KMS-11 (cell line): Measurements from ENCODE around the gene SLC7A7.
"Not testable (repeated sequence)": the region's sequence is repeated elsewhere in the genome, so short reads cannot be mapped to it uniquely, and the experiment has no call there.

ENCODE experiments used
- H2AFZ ChIP-seq: fragments of 200-600 bp; sonication (generic); 2 replicates; pipeline ENCODE4 v1.6.1; 2016; ENCODE audit warnings: antibody characterized with exemption, mixed run types, low read depth
- H3K27ac ChIP-seq: fragments of 200-600 bp; sonication (generic); 2 replicates; pipeline ENCODE4 v1.6.1; 2016; ENCODE audit warnings: mild to moderate bottlenecking, mixed run types
- H3K27me3 ChIP-seq: fragments of 200-600 bp; sonication (generic); 2 replicates; pipeline ENCODE4 v1.6.1; 2017; ENCODE audit warnings: mild to moderate bottlenecking, low read depth, mixed run types, moderate library complexity; ENCODE audit not compliant: insufficient read depth
- H3K36me3 ChIP-seq: fragments of 200-600 bp; sonication (generic); 2 replicates; pipeline ENCODE4 v1.6.1; 2017; ENCODE audit warnings: mild to moderate bottlenecking, mixed run types; ENCODE audit not compliant: insufficient read depth
- H3K4me1 ChIP-seq: fragments of 200-600 bp; sonication (generic); 2 replicates; pipeline ENCODE4 v1.6.1; 2016; ENCODE audit warnings: mild to moderate bottlenecking, low read depth, mixed run types; ENCODE audit not compliant: poor library complexity, severe bottlenecking
- H3K4me2 ChIP-seq: fragments of 200-600 bp; sonication (generic); 2 replicates; pipeline ENCODE4 v1.7.0; 2016; ENCODE audit warnings: mild to moderate bottlenecking, mixed run types
- H3K4me3 ChIP-seq: fragments of 200-600 bp; sonication (generic); IDR thresholded peaks from 2 replicates; pipeline ENCODE4 v1.6.1; 2017; ENCODE audit warnings: low read depth, low read length, mixed read lengths; ENCODE audit not compliant: insufficient read depth
- H3K79me2 ChIP-seq: fragments of 200-600 bp; sonication (generic); 2 replicates; pipeline ENCODE4 v1.6.1; 2016; ENCODE audit warnings: low read depth, mixed run types; ENCODE audit not compliant: insufficient read depth
- H3K9ac ChIP-seq: fragments of 200-600 bp; sonication (generic); 2 replicates; pipeline ENCODE4 v1.6.1; 2016; ENCODE audit warnings: mild to moderate bottlenecking, mixed run types
- H4K20me1 ChIP-seq: fragments of 200-600 bp; sonication (generic); 2 replicates; pipeline ENCODE4 v1.6.1; 2016; ENCODE audit warnings: mild to moderate bottlenecking, mixed run types; ENCODE audit not compliant: insufficient read depth
- CTCF ChIP-seq: fragments of 200-600 bp; sonication (generic); conservative IDR thresholded peaks from 2 replicates; pipeline ENCODE4 v1.6.1; 2017; ENCODE audit warnings: low read depth, mild to moderate bottlenecking, antibody characterized with exemption, low read length, moderate library complexity, mixed read lengths

The SLC7A7 gene

GRCh38 chr14:22747769-22748168 is 67.5 kb downstream of the SLC7A7 start:
- H3K9ac ChIP-seq = no peak overlapping the region
- no peaks in the 10 kb centered on the region for H3K27me3 ChIP-seq
- no peaks in the 10 kb centered on the region for H3K36me3 ChIP-seq
- H4K20me1 ChIP-seq = no peaks in the 10 kb centered on the region
- peak overlapping the region; percentile 99; the same call in 1 of the 2 replicates for H3K27ac ChIP-seq
- peak overlapping the region; percentile 64; the same call in 1 of the 2 replicates for H2AFZ ChIP-seq
- H3K4me1 ChIP-seq = peaks cover 53% of the 10 kb centered on the region
- no peaks in the 10 kb centered on the region for H3K79me2 ChIP-seq
- TF ChIP-seq CTCF = no peak
- H3K4me2 ChIP-seq = no peak overlapping the region; the same call in 1 of the 2 replicates
- no peak overlapping the region for H3K4me3 ChIP-seq

- Histone ChIP-seq H3K4me1 (peaks cover 15% of the 10 kb centered on the region), H3K4me3 (no peak overlapping the region), H2AFZ (no peak overlapping the region), H3K27ac (no peak overlapping the region), H3K36me3 (no peaks in the 10 kb centered on the region), H3K9ac (no peak overlapping the region), H4K20me1 (no peaks in the 10 kb centered on the region), H3K79me2 (no peaks in the 10 kb centered on the region), H3K27me3 (no peaks in the 10 kb centered on the region), H3K4me2 (no peak overlapping the region)
- no peak for TF ChIP-seq CTCF
These were observed 75.2 kb downstream of the SLC7A7 start for GRCh38 chr14:22740020-22740419.

- Histone ChIP-seq H3K4me1 (peaks cover 15% of the 10 kb centered on the region), H4K20me1 (no peaks in the 10 kb centered on the region), H3K27me3 (no peaks in the 10 kb centered on the region), H3K27ac (no peak overlapping the region), H3K4me3 (no peak overlapping the region), H3K79me2 (no peaks in the 10 kb centered on the region), H3K9ac (no peak overlapping the region), H2AFZ (no peak overlapping the region), H3K36me3 (no peaks in the 10 kb centered on the region), H3K4me2 (no peak overlapping the region)
- no peak for TF ChIP-seq CTCF
These were observed 75.8 kb downstream of the SLC7A7 start for GRCh38 chr14:22739423-22739822.

- Histone ChIP-seq H3K4me3 (no peak overlapping the region), H3K36me3 (no peaks in the 10 kb centered on the region), H2AFZ (peak overlapping the region; percentile 32; the same call in 1 of the 2 replicates), H3K4me2 (peak overlapping the region; percentile 36; the same call in 1 of the 2 replicates), H3K27me3 (no peaks in the 10 kb centered on the region), H3K4me1 (peaks cover 15% of the 10 kb centered on the region), H3K27ac (peak overlapping the region; percentile 58), H3K79me2 (no peaks in the 10 kb centered on the region), H4K20me1 (no peaks in the 10 kb centered on the region), H3K9ac (no peak overlapping the region)
- TF ChIP-seq CTCF = no peak
These were observed 78.2 kb downstream of the SLC7A7 start for GRCh38 chr14:22737052-22737451.

GRCh38 chr14:22736384-22736783 is 78.9 kb downstream of the SLC7A7 start:
- Histone ChIP-seq H3K27ac (peak overlapping the region; percentile 58; the same call in 1 of the 2 replicates), H3K4me1 (peaks cover 15% of the 10 kb centered on the region), H3K4me2 (peak overlapping the region; percentile 36)
- H3K4me3 ChIP-seq, H4K20me1 ChIP-seq, H3K9ac ChIP-seq, H3K79me2 ChIP-seq, H3K36me3 ChIP-seq, H3K27me3 ChIP-seq, H2AFZ ChIP-seq: not testable (repeated sequence)
